Sigmoid colon (tissue), 7 donors: ENCODE data around the gene AP1AR. TPM values are rescaled to one million over a fixed set of nuclear protein-coding genes. Genes with fewer than 3 reads are reported as not detected.
A peak's percentile ranks its signal among the peaks of the same experiment; 100 is the strongest.
"Not testable (repeated sequence)": the region's sequence is repeated elsewhere in the genome, so short reads cannot be mapped to it uniquely, and the experiment has no call there.

ENCODE experiments used
- DNase-seq: peaks from one replicate; pipeline ENCODE4 v3.0.0-alpha.2; 2019
- H3K27ac ChIP-seq, 4 donors: fragments of 200-600 bp; sonication (generic); one replicate each; pipeline ENCODE4 v1.5.1; 2016 to 2019; ENCODE audit warnings: mild to moderate bottlenecking in 1 of 4
- H3K27me3 ChIP-seq, 3 donors: fragments of 200-600 bp; sonication (generic); one replicate each; pipeline ENCODE4 v1.5.1; 2019; ENCODE audit warnings: mild to moderate bottlenecking in 1 of 3
- H3K36me3 ChIP-seq, 4 donors: fragments of 200-600 bp; sonication (generic); one replicate each; pipeline ENCODE4 v1.5.1; 2016 to 2019
- H3K4me1 ChIP-seq, 4 donors: fragments of 200-600 bp; sonication (generic); one replicate each; pipeline ENCODE4 v1.5.1; 2017 to 2019
- H3K4me3 ChIP-seq, 4 donors: fragments of 200-600 bp; sonication (generic); one replicate each; pipeline ENCODE4 v1.5.1; 2017 to 2019; ENCODE audit warnings: mild to moderate bottlenecking in 2 of 4, moderate library complexity in 1 of 4
- H3K9me3 ChIP-seq, 4 donors: fragments of 200-600 bp in 3 of 4; sonication (generic) in 3 of 4; one replicate each; pipeline versions ENCODE4 v1.5.1 to v1.6.1; 2013 to 2019
- EP300 ChIP-seq, 4 donors: sonication (generic); formaldehyde crosslinking; IDR thresholded peaks; one replicate each; pipeline ENCODE4 v1.6.1; 2017; ENCODE audit warnings: antibody characterized with exemption in 4 of 4
- POLR2A ChIP-seq, 2 donors: fragments of 450-650 bp; IDR thresholded peaks; one replicate each; pipeline ENCODE4 v1.6.1; 2016; ENCODE audit warnings: antibody characterized with exemption in 2 of 2, mild to moderate bottlenecking in 2 of 2, moderate library complexity in 2 of 2
- POLR2AphosphoS5 ChIP-seq, 4 donors: sonication (generic); formaldehyde crosslinking; IDR thresholded peaks; one replicate each; pipeline ENCODE4 v1.6.1; 2017; ENCODE audit warnings: antibody characterized with exemption in 4 of 4
- WGBS, 2 donors: extraction: QIAGEN DNeasy Blood & Tissue Kit; methylation state at CpG; one replicate each; pipeline ENCODE4 v1.1.7; 2013; 5-methylcytosine and 5-hydroxymethylcytosine counted together
- intact Hi-C: fragments of 100-400 bp; cut with DNase I; formaldehyde crosslinking; loops from one replicate; pipeline ENCODE4 v1.15.1; 2023
- polyA plus RNA-seq, 3 donors: library from polyadenylated mRNA; stranded (reverse); fragments of 200-250 nt; gene quantifications; one replicate each; pipeline ENCODE4 v1.2.3, GENCODE V29; 2013
- total RNA-seq, 4 donors: library from RNA; depleted of rRNA; stranded (reverse); fragments of >200 nt; gene quantifications; one replicate each; pipeline ENCODE4 v1.1.0, GENCODE V29; 2016
- TF ChIP-seq, protein P1 (sequence below), 4 experiments: fragments of 450-650 bp in 3 of 4; fragments of 200-600 bp in 1 of 4; IDR thresholded peaks; one replicate each; pipeline ENCODE4 v1.5.1; 2016 to 2019; ENCODE audit warnings: antibody characterized with exemption in 4 of 4, mild to moderate bottlenecking in 3 of 4, moderate library complexity in 2 of 4
- donor health status: healthy with polysubstance abuse.
- donor health status: Bipolar disorder and iron deficiency.
- donor health status: healthy.

Gene AP1AR
- total and polyA plus RNA-seq, 7 donors = 6.9 to 36.3 (median 19.5) TPM

DNA sequence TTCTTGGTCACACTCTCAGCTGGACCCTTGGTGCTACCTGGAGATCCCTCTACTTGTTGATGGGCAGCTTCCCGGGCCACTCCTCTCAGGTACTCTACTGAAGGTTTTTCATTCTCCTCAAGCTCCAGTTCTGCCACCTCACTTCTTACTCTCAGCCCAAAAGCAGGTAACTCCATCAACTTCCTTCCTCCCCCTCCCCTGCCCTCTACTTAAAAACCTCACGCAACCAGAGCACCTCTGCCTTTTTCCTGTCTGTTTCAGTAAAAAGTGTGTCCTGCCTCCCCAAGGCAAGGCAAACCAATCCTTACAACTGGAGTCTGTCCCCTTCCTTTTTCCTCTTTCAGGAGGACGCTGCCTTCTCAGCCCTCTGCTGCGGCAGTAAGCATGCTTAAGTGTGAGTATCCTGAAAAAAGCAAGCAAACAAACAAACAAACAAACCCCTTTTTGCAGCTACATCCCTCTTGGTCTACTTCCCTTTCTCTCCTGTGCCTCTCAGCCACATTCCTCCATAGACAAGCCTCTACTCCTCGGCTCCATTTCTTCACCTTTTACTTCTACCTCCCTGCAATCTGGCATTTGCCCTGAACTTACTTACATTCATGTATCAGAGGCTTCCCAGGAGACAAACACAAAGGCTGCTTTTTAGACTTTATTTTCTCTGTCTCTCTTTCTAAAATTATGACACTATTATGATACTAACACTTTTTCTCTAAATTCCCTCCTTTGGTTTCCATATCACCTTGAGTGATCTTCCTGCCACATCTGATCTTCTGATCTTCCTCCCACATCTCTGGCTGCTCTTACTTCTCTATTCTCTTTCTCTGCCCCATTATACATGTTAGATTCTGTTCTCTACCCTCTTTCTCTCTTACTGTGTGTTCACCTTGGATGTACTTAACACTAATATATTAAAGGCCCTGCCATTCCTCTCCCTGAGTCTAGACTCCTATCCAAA, 71.0 kb downstream of the AP1AR start:
- DNase-seq = no peak
- Histone ChIP-seq H3K27me3 (no peaks in the 10 kb centered on the region), H3K36me3 (peaks cover 0 to 11% (median 2%) of the 10 kb centered on the region in 4 donors), H3K9me3 (no peaks in the 10 kb centered on the region), H3K4me1 (peaks cover 0 to 14% (median 11%) of the 10 kb centered on the region in 4 donors), H3K4me3 (no peak overlapping the region), H3K27ac (no peak overlapping the region)
- intact Hi-C loops = no loop called here
- 71 to 88% methylated on average over 5 of the region's 5 CpGs for WGBS, 2 donors
- TF ChIP-seq POLR2AphosphoS5 (IDR thresholded peaks at IDR 0.05) = no peak

DNA sequence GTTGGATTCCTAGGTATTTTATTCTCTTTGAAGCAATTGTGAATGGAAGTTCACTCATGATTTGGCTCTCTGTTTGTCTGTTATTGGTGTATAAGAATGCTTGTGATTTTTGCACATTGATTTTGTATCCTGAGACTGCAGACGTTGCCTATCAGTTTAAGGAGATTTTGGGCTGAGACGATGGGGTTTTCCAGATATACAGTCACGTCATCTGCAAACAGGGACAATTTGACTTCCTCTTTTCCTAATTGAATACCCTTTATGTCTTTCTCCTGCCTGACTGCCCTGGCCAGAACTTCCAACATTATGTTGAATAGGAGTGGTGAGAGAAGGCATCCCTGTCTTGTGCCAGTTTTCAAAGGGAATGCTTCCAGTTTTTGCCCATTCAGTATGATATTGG, 73.9 kb downstream of the AP1AR start:
- H3K4me3 ChIP-seq, H3K27ac ChIP-seq, H3K27me3 ChIP-seq, DNase-seq, H3K9me3 ChIP-seq, intact Hi-C loops, H3K4me1 ChIP-seq: not testable (repeated sequence)
- peaks cover 0 to 11% (median 2%) of the 10 kb centered on the region in 4 donors for H3K36me3 ChIP-seq
- WGBS, 2 donors = 53 to 63% methylated on average over 3 of the region's 3 CpGs

DNA sequence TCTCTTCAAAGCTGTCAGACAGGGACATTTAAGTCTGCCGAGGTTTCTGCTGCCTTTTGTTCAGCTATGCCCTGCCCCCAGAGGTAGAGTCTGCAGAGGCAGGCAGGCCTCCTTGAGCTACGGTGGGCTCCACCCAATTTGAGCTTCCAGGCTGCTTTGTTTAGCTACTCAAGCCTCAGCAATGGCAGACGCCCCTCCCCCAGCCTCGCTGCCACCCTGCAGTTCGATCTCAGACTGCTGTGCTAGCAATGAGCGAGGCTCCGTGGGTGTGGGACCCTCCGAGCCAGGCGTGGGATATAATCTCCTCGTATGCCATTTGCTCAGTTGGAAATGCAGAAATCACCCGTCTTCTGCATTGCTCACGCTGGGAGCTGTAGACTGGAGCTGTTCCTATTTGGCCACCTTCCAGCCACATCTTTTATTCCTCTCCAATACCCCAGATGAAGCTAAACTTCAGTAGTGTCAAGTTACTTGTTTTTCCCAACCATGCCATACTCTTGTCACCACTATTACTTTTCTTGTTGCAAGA, 77.7 kb downstream of the AP1AR start:
- peak overlapping the region in 2 of 4 donors; percentile 1 to 14 for H3K4me3 ChIP-seq
- intact Hi-C loops, H3K27me3 ChIP-seq, H3K4me1 ChIP-seq, H3K9me3 ChIP-seq, DNase-seq, H3K27ac ChIP-seq, H3K36me3 ChIP-seq: not testable (repeated sequence)
- WGBS, 2 donors = 61 to 74% methylated on average over 12 of the region's 12 CpGs

DNA sequence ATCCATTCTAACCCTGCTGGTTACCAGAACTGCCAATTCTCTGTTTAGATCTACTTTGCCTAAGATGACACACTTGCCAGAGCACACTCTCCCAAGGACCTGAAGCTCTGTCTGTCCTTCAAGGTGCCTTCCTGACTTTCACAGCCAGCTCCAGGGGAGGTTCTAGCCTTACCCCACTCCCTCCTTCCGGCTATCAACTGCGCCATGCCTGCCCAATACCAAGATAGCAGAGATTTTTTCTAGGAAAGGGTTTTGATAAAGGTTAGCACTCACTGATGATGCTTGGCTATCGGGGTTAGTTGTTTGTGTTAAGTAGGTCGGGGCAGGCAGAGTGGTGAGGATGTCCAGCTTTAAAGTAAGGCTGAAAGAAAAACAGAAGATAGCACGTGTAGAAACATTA, 79.9 kb downstream of the AP1AR start:
- H3K9me3 ChIP-seq = no peaks in the 10 kb centered on the region
- no peaks in the 10 kb centered on the region for H3K27me3 ChIP-seq
- no peaks in the 10 kb centered on the region for H3K36me3 ChIP-seq
- TF ChIP-seq, protein P1, sequence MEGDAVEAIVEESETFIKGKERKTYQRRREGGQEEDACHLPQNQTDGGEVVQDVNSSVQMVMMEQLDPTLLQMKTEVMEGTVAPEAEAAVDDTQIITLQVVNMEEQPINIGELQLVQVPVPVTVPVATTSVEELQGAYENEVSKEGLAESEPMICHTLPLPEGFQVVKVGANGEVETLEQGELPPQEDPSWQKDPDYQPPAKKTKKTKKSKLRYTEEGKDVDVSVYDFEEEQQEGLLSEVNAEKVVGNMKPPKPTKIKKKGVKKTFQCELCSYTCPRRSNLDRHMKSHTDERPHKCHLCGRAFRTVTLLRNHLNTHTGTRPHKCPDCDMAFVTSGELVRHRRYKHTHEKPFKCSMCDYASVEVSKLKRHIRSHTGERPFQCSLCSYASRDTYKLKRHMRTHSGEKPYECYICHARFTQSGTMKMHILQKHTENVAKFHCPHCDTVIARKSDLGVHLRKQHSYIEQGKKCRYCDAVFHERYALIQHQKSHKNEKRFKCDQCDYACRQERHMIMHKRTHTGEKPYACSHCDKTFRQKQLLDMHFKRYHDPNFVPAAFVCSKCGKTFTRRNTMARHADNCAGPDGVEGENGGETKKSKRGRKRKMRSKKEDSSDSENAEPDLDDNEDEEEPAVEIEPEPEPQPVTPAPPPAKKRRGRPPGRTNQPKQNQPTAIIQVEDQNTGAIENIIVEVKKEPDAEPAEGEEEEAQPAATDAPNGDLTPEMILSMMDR (IDR thresholded peaks at IDR 0.05) = no peak
- peaks cover 0 to 6% (median 0%) of the 10 kb centered on the region in 4 donors for H3K4me1 ChIP-seq
- intact Hi-C loops = no loop called here
- no peak overlapping the region for H3K27ac ChIP-seq
- H3K4me3 ChIP-seq = no peak overlapping the region
- 87 to 88% methylated on average over 5 of the region's 5 CpGs for WGBS, 2 donors
- DNase-seq = no peak

DNA sequence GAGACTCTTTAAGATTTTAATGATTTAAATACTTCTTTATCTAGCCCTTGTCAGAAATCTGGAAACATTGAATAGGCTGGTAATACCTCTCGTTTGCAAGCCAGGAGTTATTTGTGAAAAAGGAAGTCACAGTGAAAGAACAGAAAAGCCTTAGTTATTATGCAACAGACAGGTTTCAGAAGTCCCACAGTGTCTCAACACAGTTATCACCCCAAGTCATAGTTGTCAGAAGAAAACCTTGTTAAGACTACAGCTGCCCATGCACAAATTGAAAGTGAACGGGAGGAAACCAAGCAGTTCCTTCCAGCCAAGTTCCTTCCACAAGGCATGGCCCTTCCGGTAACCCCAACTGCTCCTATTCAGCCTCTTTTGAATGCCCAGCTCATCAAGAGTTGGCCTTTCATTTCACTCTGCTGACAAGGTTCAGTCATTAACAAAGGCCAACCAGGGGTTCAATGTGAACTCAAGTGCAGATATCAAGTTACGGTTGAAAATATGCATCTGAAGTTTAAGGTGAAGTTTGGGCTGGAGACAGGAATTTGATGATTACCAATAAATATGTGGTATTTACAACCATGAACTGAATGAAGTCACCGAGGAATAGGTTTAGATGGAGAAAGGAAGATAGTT, 81.1 kb downstream of the AP1AR start:
- WGBS, 2 donors = 70 to 93% methylated on average over 5 of the region's 5 CpGs
- intact Hi-C loops = no loop called here
- no peaks in the 10 kb centered on the region for H3K27me3 ChIP-seq
- peaks cover 0 to 6% (median 0%) of the 10 kb centered on the region in 4 donors for H3K4me1 ChIP-seq
- H3K27ac ChIP-seq = peak overlapping the region in 1 of 4 donors; percentile 21
- TF ChIP-seq POLR2A (IDR thresholded peaks at IDR 0.05) (no peak), EP300 (IDR thresholded peaks at IDR 0.05) (no peak), POLR2AphosphoS5 (IDR thresholded peaks at IDR 0.05) (no peak)
- TF ChIP-seq, protein P1 (IDR thresholded peaks at IDR 0.05) = no peak
- H3K36me3 ChIP-seq = no peaks in the 10 kb centered on the region
- DNase-seq = no peak
- H3K9me3 ChIP-seq = no peaks in the 10 kb centered on the region
- no peak overlapping the region for H3K4me3 ChIP-seq

DNA sequence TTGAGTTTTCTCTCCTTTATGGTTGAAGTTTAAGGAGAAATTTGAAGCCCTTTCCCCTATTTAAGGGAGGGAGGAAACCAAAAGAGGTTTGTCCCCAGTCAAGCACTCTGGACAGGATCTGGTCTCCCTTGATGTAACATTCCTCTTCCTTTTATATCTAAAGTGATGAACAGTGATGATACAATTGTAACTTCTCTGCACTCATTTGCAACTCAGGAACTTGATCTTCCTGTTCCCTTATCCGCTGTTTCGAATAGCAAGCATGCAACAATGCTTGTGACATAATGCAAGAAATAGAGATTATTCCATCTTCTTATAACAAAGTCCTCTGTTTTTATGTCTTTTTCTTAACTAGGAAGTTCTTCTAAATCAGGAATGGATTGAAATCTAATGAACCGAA, 83.9 kb downstream of the AP1AR start:
- Histone ChIP-seq H3K27me3 (no peaks in the 10 kb centered on the region), H3K4me1 (no peaks in the 10 kb centered on the region), H3K4me3 (no peak overlapping the region), H3K9me3 (no peaks in the 10 kb centered on the region), H3K27ac (no peak overlapping the region), H3K36me3 (no peaks in the 10 kb centered on the region)
- DNase-seq = no peak
- intact Hi-C loops = no loop called here
- WGBS, 2 donors = 88 to 93% methylated on average over 3 of the region's 3 CpGs
- no peak for TF ChIP-seq POLR2AphosphoS5 (IDR thresholded peaks at IDR 0.05)
- TF ChIP-seq, protein P1 (IDR thresholded peaks at IDR 0.05) = no peak
